Kidney (tissue), 14 donors: Measurements from ENCODE around the gene SEMA5A. TPM values are rescaled to one million over a fixed set of nuclear protein-coding genes. Genes with fewer than 3 reads are reported as not detected.

Source experiments
- DNase-seq, 5 donors: peaks; one replicate each; pipeline ENCODE4 v3.0.0-alpha.2; 2013 to 2020
- FAIRE-seq: peaks from 2 replicates; lab custom pipeline; 2012; peaks lifted over from hg19 to GRCh38; lab: Jason Lieb, UNC
- H3K27ac ChIP-seq, 2 donors: one replicate each; pipeline ENCODE4 v1.7.0; 2013; ENCODE audit warnings: low read depth in 2 of 2, low read length in 2 of 2, inconsistent platforms in 1 of 2
- H3K27me3 ChIP-seq: one replicate; pipeline ENCODE4 v1.7.1; 2013; ENCODE audit warnings: low read length, inconsistent platforms; ENCODE audit not compliant: control insufficient read depth, insufficient read depth
- H3K36me3 ChIP-seq, 3 donors: one replicate each; pipeline versions ENCODE4 v1.7.0 to v1.7.1; 2013; ENCODE audit warnings: low read length in 3 of 3, control low read depth in 1 of 3, inconsistent platforms in 1 of 3; ENCODE audit not compliant: insufficient read depth in 3 of 3, control insufficient read depth in 2 of 3
- H3K4me1 ChIP-seq, 3 donors: one replicate each; pipeline versions ENCODE4 v1.7.0 to v1.7.1; 2013; ENCODE audit warnings: low read length in 3 of 3, inconsistent platforms in 1 of 3, low read depth in 1 of 3; ENCODE audit not compliant: control insufficient read depth in 2 of 3, insufficient read depth in 2 of 3
- H3K4me3 ChIP-seq, 3 donors: one replicate each; pipeline versions ENCODE4 v1.7.0 to v1.8.1; 2013; ENCODE audit warnings: low read length in 3 of 3, control low read depth in 1 of 3, inconsistent platforms in 1 of 3
- H3K9ac ChIP-seq, 3 donors: one replicate each; pipeline versions ENCODE4 v1.7.0 to v1.7.1; 2013; ENCODE audit warnings: low read length in 3 of 3, control low read depth in 1 of 3, inconsistent platforms in 1 of 3
- H3K9me3 ChIP-seq, 3 donors: one replicate each; pipeline versions ENCODE4 v1.7.0 to v1.7.1; 2013; ENCODE audit warnings: low read length in 3 of 3, control low read depth in 1 of 3, inconsistent platforms in 1 of 3; ENCODE audit not compliant: control insufficient read depth in 2 of 3, insufficient read depth in 1 of 3
- intact Hi-C: fragments of 100-400 bp; cut with DNase I; formaldehyde crosslinking; loops from one replicate; pipeline ENCODE4 v1.11.1; 2022
- microRNA-seq: library from miRNA; unstranded; fragments of <30 nt; microRNA quantifications from one replicate; pipeline ENCODE4 v1.2.0, GENCODE V29; 2020
- polyA plus RNA-seq: library from polyadenylated mRNA; stranded (reverse); fragments of 350-450 nt; fragmentation: Illumina TruSeq; extraction: RNeasy Lipid Tissue Mini Kit (QIAGEN cat#74804); gene quantifications from one replicate; pipeline ENCODE4 v1.2.3, GENCODE V29; 2014; ENCODE audit warnings: low read depth, low replicate concordance; ENCODE audit not compliant: insufficient read depth
- total RNA-seq: library from RNA; stranded (reverse); fragmentation: NEBNext Ultra II Directional; extraction: Animal tissue kit (Norgen Biotek cat#: 25700); gene quantifications from one replicate; pipeline ENCODE4 v1.2.1, GENCODE V29; 2021
- TF ChIP-seq, protein P1 (sequence below): IDR thresholded peaks from 3 replicates; pipeline ENCODE4 v1.5.1; 2012; ENCODE audit warnings: mild to moderate bottlenecking, moderate library complexity, borderline replicate concordance; ENCODE audit not compliant: insufficient read depth; ENCODE audit errors: extremely low read depth
- donor health status: control.
- donor health status: control.
- donor health status: control.
- donor health status: control.
- donor health status: control.
- donor health status: DM: yes; HTN: yes; CAD: no.
- donor health status: Normal renal cell carcinoma (clear cell type).

SEMA5A gene
- total and polyA plus RNA-seq, 2 donors from 2014 or later: 7.9 to 23.3 TPM

DNA sequence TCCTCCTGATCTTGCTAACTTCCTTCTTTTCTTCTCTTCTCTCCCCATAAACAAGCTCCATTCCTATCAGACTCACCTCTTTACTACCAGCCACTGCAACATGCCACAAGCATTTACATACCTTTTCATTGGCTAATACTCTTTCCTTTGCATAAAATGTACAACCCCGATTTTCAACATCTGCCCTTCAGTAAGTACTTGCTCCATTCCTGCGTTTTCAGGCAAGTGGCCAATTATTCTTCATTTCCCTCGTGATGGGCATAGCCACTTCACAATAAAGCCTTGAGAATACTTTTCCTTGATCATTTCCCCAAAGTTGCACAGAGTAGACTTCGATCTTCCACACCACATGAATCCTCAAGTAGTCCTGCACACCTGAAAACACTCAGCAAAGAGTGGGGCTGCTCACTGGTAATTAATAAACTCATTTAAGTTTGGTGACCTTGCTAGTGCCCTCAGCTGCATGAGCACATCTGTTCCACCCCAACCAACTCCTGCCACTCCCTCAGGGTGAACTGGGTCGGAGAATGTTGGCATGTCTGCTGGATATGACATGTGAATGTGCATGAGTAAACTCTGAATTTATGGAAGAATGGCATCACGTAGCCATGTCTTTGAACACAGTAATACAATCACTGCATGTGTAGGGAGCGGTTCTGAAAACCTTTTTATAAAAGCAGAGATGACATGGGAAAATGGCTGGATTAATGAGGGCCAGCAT is 535.8 kb downstream of the SEMA5A start:
- no peak for FAIRE-seq

GRCh38 chr5:8997542-8998070 is 548.3 kb downstream of the SEMA5A start:
- no peaks in the 10 kb centered on the region for H3K9me3 ChIP-seq
- H3K27ac ChIP-seq: no peak overlapping the region
- no peak for FAIRE-seq
- H3K27me3 ChIP-seq: no peaks in the 10 kb centered on the region
- no peaks in the 10 kb centered on the region for H3K4me1 ChIP-seq
- TF ChIP-seq, protein P1, sequence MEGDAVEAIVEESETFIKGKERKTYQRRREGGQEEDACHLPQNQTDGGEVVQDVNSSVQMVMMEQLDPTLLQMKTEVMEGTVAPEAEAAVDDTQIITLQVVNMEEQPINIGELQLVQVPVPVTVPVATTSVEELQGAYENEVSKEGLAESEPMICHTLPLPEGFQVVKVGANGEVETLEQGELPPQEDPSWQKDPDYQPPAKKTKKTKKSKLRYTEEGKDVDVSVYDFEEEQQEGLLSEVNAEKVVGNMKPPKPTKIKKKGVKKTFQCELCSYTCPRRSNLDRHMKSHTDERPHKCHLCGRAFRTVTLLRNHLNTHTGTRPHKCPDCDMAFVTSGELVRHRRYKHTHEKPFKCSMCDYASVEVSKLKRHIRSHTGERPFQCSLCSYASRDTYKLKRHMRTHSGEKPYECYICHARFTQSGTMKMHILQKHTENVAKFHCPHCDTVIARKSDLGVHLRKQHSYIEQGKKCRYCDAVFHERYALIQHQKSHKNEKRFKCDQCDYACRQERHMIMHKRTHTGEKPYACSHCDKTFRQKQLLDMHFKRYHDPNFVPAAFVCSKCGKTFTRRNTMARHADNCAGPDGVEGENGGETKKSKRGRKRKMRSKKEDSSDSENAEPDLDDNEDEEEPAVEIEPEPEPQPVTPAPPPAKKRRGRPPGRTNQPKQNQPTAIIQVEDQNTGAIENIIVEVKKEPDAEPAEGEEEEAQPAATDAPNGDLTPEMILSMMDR: no peak
- no peak overlapping the region for H3K4me3 ChIP-seq
- no peak overlapping the region for H3K9ac ChIP-seq
- intact Hi-C loops: no loop called here
- DNase-seq: no peak
- no peaks in the 10 kb centered on the region for H3K36me3 ChIP-seq

More for the DNA sequence above, 535.8 kb downstream of the SEMA5A start:
- intact Hi-C loops: no loop called here
- Histone ChIP-seq H3K36me3 (no peaks in the 10 kb centered on the region), H3K4me3 (no peak overlapping the region), H3K4me1 (no peaks in the 10 kb centered on the region), H3K27me3 (no peaks in the 10 kb centered on the region), H3K9ac (no peak overlapping the region), H3K9me3 (no peaks in the 10 kb centered on the region), H3K27ac (no peak overlapping the region)
- TF ChIP-seq, protein P1: no peak
- DNase-seq: no peak

GRCh38 chr5:8993031-8993430 is 552.8 kb downstream of the SEMA5A start:
- Histone ChIP-seq H3K9me3 (no peaks in the 10 kb centered on the region), H3K9ac (no peak overlapping the region), H3K27ac (no peak overlapping the region), H3K27me3 (no peaks in the 10 kb centered on the region), H3K36me3 (no peaks in the 10 kb centered on the region), H3K4me3 (no peak overlapping the region), H3K4me1 (no peaks in the 10 kb centered on the region)
- DNase-seq (no peak), FAIRE-seq (no peak)
- intact Hi-C loops: no loop called here
- TF ChIP-seq, protein P1: no peak

Small RNAs within 50 kb of the gene (microRNA-seq; reads per million reads assigned to microRNA genes)
- gene MIR4636: 5.1 reads per million, percentile 9 among the genes with 10 or more reads in this experiment

Other genes with a start within 250 kb of the SEMA5A start
- not detected for gene TAS2R1, start 84.3 kb upstream of the SEMA5A start, total RNA-seq
- gene TAS2R1, start 84.3 kb upstream of the SEMA5A start, polyA plus RNA-seq: not detected